ENCODE data around the gene KRTAP3-2.

DNA sequence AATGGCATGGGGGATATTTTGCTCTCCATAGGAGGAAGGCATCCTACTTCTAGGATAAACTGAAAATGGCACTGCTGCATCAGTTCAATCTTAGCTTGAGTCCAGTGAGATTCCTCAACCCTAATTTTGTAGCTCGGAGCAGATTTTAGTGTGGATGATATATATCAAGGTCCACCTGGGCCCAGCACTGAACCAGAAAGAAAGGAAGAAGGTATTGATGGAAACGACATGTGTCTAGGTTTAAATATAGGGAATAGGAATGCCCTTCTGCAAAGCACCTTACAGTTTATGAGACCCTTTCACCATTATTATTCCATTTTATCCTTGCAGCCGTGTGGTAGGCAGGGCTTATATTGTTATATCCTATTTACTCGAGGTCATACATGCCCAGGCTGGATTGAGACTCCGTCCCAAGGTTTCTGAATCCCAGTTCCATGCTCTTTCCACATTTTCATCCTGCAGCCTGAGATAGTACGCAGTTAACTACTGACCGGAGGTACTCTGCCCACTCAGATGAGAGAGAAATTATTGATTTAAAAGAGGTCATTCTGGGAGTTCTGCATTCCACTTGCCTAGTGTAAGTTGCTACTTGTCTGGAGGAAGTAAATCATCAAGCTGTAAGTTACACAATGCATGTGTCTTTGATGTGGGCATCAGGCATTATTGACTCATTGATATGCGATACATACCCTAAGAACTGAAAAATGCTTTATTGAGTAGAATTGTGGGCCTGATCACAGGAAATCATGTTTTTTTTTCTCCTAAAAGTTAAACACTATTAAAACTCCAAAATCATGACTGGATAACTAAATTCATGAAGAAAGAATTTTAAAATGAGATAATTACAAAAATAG is 43.1 kb downstream of the KRTAP3-2 start:
- TF ChIP-seq, protein P1, sequence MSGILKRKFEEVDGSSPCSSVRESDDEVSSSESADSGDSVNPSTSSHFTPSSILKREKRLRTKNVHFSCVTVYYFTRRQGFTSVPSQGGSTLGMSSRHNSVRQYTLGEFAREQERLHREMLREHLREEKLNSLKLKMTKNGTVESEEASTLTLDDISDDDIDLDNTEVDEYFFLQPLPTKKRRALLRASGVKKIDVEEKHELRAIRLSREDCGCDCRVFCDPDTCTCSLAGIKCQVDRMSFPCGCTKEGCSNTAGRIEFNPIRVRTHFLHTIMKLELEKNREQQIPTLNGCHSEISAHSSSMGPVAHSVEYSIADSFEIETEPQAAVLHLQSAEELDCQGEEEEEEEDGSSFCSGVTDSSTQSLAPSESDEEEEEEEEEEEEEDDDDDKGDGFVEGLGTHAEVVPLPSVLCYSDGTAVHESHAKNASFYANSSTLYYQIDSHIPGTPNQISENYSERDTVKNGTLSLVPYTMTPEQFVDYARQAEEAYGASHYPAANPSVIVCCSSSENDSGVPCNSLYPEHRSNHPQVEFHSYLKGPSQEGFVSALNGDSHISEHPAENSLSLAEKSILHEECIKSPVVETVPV (CRISPR knock-in tag; IDR thresholded peaks at IDR 0.05), result no peak
- TF ChIP-seq ARNTL (CRISPR knock-in tag; IDR thresholded peaks at IDR 0.05; ENCODE audit: borderline replicate concordance, low read depth), result no peak
- TF ChIP-seq ZFP30 (CRISPR knock-in tag; IDR thresholded peaks at IDR 0.05), result no peak
- TF ChIP-seq, protein P2, sequence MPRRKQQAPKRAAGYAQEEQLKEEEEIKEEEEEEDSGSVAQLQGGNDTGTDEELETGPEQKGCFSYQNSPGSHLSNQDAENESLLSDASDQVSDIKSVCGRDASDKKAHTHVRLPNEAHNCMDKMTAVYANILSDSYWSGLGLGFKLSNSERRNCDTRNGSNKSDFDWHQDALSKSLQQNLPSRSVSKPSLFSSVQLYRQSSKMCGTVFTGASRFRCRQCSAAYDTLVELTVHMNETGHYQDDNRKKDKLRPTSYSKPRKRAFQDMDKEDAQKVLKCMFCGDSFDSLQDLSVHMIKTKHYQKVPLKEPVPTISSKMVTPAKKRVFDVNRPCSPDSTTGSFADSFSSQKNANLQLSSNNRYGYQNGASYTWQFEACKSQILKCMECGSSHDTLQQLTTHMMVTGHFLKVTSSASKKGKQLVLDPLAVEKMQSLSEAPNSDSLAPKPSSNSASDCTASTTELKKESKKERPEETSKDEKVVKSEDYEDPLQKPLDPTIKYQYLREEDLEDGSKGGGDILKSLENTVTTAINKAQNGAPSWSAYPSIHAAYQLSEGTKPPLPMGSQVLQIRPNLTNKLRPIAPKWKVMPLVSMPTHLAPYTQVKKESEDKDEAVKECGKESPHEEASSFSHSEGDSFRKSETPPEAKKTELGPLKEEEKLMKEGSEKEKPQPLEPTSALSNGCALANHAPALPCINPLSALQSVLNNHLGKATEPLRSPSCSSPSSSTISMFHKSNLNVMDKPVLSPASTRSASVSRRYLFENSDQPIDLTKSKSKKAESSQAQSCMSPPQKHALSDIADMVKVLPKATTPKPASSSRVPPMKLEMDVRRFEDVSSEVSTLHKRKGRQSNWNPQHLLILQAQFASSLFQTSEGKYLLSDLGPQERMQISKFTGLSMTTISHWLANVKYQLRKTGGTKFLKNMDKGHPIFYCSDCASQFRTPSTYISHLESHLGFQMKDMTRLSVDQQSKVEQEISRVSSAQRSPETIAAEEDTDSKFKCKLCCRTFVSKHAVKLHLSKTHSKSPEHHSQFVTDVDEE (CRISPR knock-in tag; IDR thresholded peaks at IDR 0.05), result no peak
- TF ChIP-seq GLIS3 (CRISPR knock-in tag; IDR thresholded peaks at IDR 0.05), result no peak
- no peak for TF ChIP-seq ESRRG (CRISPR knock-in tag; IDR thresholded peaks at IDR 0.05)
- TF ChIP-seq, protein P3, sequence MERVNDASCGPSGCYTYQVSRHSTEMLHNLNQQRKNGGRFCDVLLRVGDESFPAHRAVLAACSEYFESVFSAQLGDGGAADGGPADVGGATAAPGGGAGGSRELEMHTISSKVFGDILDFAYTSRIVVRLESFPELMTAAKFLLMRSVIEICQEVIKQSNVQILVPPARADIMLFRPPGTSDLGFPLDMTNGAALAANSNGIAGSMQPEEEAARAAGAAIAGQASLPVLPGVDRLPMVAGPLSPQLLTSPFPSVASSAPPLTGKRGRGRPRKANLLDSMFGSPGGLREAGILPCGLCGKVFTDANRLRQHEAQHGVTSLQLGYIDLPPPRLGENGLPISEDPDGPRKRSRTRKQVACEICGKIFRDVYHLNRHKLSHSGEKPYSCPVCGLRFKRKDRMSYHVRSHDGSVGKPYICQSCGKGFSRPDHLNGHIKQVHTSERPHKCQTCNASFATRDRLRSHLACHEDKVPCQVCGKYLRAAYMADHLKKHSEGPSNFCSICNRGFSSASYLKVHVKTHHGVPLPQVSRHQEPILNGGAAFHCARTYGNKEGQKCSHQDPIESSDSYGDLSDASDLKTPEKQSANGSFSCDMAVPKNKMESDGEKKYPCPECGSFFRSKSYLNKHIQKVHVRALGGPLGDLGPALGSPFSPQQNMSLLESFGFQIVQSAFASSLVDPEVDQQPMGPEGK (CRISPR knock-in tag; IDR thresholded peaks at IDR 0.05; ENCODE audit: borderline replicate concordance), result no peak
- TF ChIP-seq, protein P4, sequence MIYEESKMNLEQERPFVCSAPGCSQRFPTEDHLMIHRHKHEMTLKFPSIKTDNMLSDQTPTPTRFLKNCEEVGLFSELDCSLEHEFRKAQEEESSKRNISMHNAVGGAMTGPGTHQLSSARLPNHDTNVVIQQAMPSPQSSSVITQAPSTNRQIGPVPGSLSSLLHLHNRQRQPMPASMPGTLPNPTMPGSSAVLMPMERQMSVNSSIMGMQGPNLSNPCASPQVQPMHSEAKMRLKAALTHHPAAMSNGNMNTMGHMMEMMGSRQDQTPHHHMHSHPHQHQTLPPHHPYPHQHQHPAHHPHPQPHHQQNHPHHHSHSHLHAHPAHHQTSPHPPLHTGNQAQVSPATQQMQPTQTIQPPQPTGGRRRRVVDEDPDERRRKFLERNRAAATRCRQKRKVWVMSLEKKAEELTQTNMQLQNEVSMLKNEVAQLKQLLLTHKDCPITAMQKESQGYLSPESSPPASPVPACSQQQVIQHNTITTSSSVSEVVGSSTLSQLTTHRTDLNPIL (CRISPR knock-in tag; IDR thresholded peaks at IDR 0.05; ENCODE audit: low read depth), result no peak
- TF ChIP-seq TOX (CRISPR knock-in tag; IDR thresholded peaks at IDR 0.05; ENCODE audit: borderline replicate concordance), result no peak
- no peak for TF ChIP-seq PPARA (CRISPR knock-in tag; IDR thresholded peaks at IDR 0.05; ENCODE audit: borderline replicate concordance)
- TF ChIP-seq ZC3H10 (CRISPR knock-in tag; IDR thresholded peaks at IDR 0.05), result no peak
- no peak for TF ChIP-seq TCF4 (CRISPR knock-in tag; IDR thresholded peaks at IDR 0.05; ENCODE audit: borderline replicate concordance)
- TF ChIP-seq ZFP3 (CRISPR knock-in tag; IDR thresholded peaks at IDR 0.05), result no peak
